ENCODE data around the gene GARRE1.

GRCh38 chr19:34269968-34270621 lies 15.7 kb downstream of the GARRE1 start:
- TF ChIP-seq, protein P1, sequence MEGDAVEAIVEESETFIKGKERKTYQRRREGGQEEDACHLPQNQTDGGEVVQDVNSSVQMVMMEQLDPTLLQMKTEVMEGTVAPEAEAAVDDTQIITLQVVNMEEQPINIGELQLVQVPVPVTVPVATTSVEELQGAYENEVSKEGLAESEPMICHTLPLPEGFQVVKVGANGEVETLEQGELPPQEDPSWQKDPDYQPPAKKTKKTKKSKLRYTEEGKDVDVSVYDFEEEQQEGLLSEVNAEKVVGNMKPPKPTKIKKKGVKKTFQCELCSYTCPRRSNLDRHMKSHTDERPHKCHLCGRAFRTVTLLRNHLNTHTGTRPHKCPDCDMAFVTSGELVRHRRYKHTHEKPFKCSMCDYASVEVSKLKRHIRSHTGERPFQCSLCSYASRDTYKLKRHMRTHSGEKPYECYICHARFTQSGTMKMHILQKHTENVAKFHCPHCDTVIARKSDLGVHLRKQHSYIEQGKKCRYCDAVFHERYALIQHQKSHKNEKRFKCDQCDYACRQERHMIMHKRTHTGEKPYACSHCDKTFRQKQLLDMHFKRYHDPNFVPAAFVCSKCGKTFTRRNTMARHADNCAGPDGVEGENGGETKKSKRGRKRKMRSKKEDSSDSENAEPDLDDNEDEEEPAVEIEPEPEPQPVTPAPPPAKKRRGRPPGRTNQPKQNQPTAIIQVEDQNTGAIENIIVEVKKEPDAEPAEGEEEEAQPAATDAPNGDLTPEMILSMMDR (conservative IDR thresholded peaks at IDR 0.05 in 1 of 2, IDR thresholded peaks at IDR 0.05 in 1 of 2; ENCODE audit: low read depth in 1 of 2, low read length in 2 of 2) = no peak
- TF ChIP-seq EZH2 (IDR thresholded peaks at IDR 0.05; ENCODE audit: low read length, missing control alignments) = no peak

Data from fibroblast of lung (primary cell).